HepG2 (cell line): ENCODE measurements around the gene APBA3. TPM values are rescaled to one million over a fixed set of nuclear protein-coding genes. Genes with fewer than 3 reads are reported as not detected.

Source experiments
- ATAC-seq: fragments of 200-7000 bp; cut with Tn5 transposase; 3 replicates; pipeline ENCODE4 v1.9.1; 2020; ENCODE audit warnings: mild to moderate bottlenecking, moderate library complexity
- BruUV-seq: library from RNA; stranded (reverse); fragments of 400-500 nt; replicated peaks from 2 replicates; lab custom pipeline; 2021; lab: Mats Ljungman, UMichigan
- CTCF ChIA-PET: fragments of 300-600 bp; formaldehyde crosslinking; extraction: SDS; loops from one replicate; lab custom pipeline; 2021; ENCODE audit warnings: low total read pairs, inconsistent platforms, low intra/inter-chr PET ratio; lab: Yijun Ruan, JAX
- POLR2A ChIA-PET: fragments of 350-600 bp; sonication (Branson Sonifier 250); formaldehyde crosslinking; loops from one replicate; lab custom pipeline; 2020; ENCODE audit warnings: antibody characterized with exemption, inconsistent platforms; lab: Yijun Ruan, JAX
- DNase-seq: peaks from one replicate; pipeline ENCODE4 v3.0.0-alpha.2; 2015; ENCODE audit warnings: low spot score
- FAIRE-seq: peaks from 3 replicates; lab custom pipeline; 2011; peaks lifted over from hg19 to GRCh38; lab: Jason Lieb, UNC
- H2AFZ ChIP-seq: one replicate; pipeline ENCODE4 v1.6.1; 2011; ENCODE audit warnings: low read length, inconsistent platforms
- H3K27ac ChIP-seq: fragments of 300-600 bp; 3 replicates; pipeline ENCODE4 v1.8.0; 2011; ENCODE audit warnings: mixed run types, mild to moderate bottlenecking, mixed read lengths, low read length, inconsistent platforms; ENCODE audit not compliant: insufficient read depth; ENCODE audit errors: extremely low read length
- H3K27me3 ChIP-seq, 2 experiments: fragments of 200-600 bp in 1 of 2; 2 replicates in 1 of 2; 3 replicates in 1 of 2; pipeline versions ENCODE4 v1.6.0 to v1.8.0; 2011; ENCODE audit warnings: low read length in 2 of 2, mild to moderate bottlenecking in 2 of 2, moderate library complexity in 2 of 2, inconsistent platforms in 1 of 2; ENCODE audit not compliant: insufficient read depth in 2 of 2, control insufficient read depth in 1 of 2
- H3K36me3 ChIP-seq, 2 experiments: fragments of 200-600 bp in 1 of 2; replicated peaks in 1 of 2; 2 replicates in 1 of 2; 3 replicates in 1 of 2; pipeline versions ENCODE4 v1.5.1 to v1.8.0; 2011; ENCODE audit warnings: low read length in 2 of 2, inconsistent platforms in 1 of 2; ENCODE audit not compliant: insufficient read depth in 2 of 2, control insufficient read depth in 1 of 2
- H3K4me1 ChIP-seq: 2 replicates; pipeline ENCODE4 v1.5.1; 2012; ENCODE audit warnings: low read length, inconsistent platforms; ENCODE audit not compliant: insufficient read depth
- H3K4me2 ChIP-seq: 2 replicates; pipeline ENCODE4 v1.6.0; 2011; ENCODE audit warnings: low read depth, low read length, inconsistent platforms
- H3K4me3 ChIP-seq, 3 experiments: fragments of 200-600 bp in 1 of 3; sonication (generic), shearing (Covaris generic) in 1 of 3; replicated peaks in 1 of 3; 2 replicates each; pipeline ENCODE4 v1.5.1; 2011 to 2016; ENCODE audit warnings: low read length in 3 of 3, inconsistent platforms in 2 of 3, low read depth in 2 of 3, mild to moderate bottlenecking in 2 of 3, control low read depth in 1 of 3, mixed read lengths in 1 of 3; ENCODE audit not compliant: insufficient read depth in 1 of 3
- H3K79me2 ChIP-seq: one replicate; pipeline ENCODE4 v1.6.1; 2011; ENCODE audit warnings: low read length, inconsistent platforms; ENCODE audit not compliant: insufficient read depth
- H3K9ac ChIP-seq: 2 replicates; pipeline ENCODE4 v1.6.0; 2011; ENCODE audit warnings: mild to moderate bottlenecking, low read depth, low read length, inconsistent platforms; ENCODE audit not compliant: insufficient read depth
- H3K9me3 ChIP-seq: 2 replicates; pipeline ENCODE4 v1.5.1; 2012; ENCODE audit warnings: mild to moderate bottlenecking, low read length
- H4K20me1 ChIP-seq: 2 replicates; pipeline ENCODE4 v1.6.0; 2011; ENCODE audit warnings: inconsistent platforms, mild to moderate bottlenecking, low read length, moderate library complexity; ENCODE audit not compliant: insufficient read depth
- ARNT ChIP-seq: fragments of 450-650 bp; IDR thresholded peaks from 2 replicates; pipeline ENCODE4 v1.6.1; 2017
- HNRNPLL ChIP-seq: fragments of 200-400 bp; formaldehyde crosslinking; IDR thresholded peaks from 2 replicates; pipeline ENCODE4 v1.6.1; 2017; ENCODE audit warnings: mild to moderate bottlenecking, low read depth, low read length; ENCODE audit not compliant: poor library complexity, severe bottlenecking
- MEF2D ChIP-seq: sonication (generic); formaldehyde crosslinking; IDR thresholded peaks from 2 replicates; pipeline ENCODE4 v1.5.1; 2020; ENCODE audit warnings: mild to moderate bottlenecking, missing genetic modification reagents
- NPAS2 ChIP-seq: sonication (generic); formaldehyde crosslinking; IDR thresholded peaks from 2 replicates; pipeline ENCODE4 v1.8.0; 2022; ENCODE audit warnings: mild to moderate bottlenecking, missing genetic modification reagents, borderline replicate concordance
- PAX8 ChIP-seq: sonication (generic); formaldehyde crosslinking; IDR thresholded peaks from 2 replicates; pipeline ENCODE4 v1.8.0; 2022; ENCODE audit warnings: mild to moderate bottlenecking, missing genetic modification reagents, borderline replicate concordance
- SUZ12 ChIP-seq: fragments of 150-350 bp; IDR thresholded peaks from 2 replicates; pipeline ENCODE4 v1.6.1; 2014; ENCODE audit warnings: low read depth, low read length
- TBX3 ChIP-seq: fragments of 450-650 bp; IDR thresholded peaks from 2 replicates; pipeline ENCODE4 v1.6.1; 2017; ENCODE audit warnings: antibody characterized with exemption, mild to moderate bottlenecking, inconsistent platforms, borderline replicate concordance
- YEATS4 ChIP-seq: sonication (generic); formaldehyde crosslinking; IDR thresholded peaks from 2 replicates; pipeline ENCODE4 v1.4.0; 2020; ENCODE audit warnings: missing genetic modification reagents, borderline replicate concordance
- ZFY ChIP-seq: sonication (generic); formaldehyde crosslinking; IDR thresholded peaks from 2 replicates; pipeline ENCODE4 v1.4.0; 2020; ENCODE audit warnings: missing genetic modification reagents
- ZNF225 ChIP-seq: sonication (generic); formaldehyde crosslinking; IDR thresholded peaks from 2 replicates; pipeline ENCODE4 v1.4.0; 2020; ENCODE audit warnings: mild to moderate bottlenecking, missing genetic modification reagents
- ZNF776 ChIP-seq: sonication (generic); formaldehyde crosslinking; IDR thresholded peaks from 2 replicates; pipeline ENCODE4 v1.4.0; 2020; ENCODE audit warnings: mild to moderate bottlenecking, missing genetic modification reagents
- ZNF777 ChIP-seq: sonication (generic); formaldehyde crosslinking; IDR thresholded peaks from 2 replicates; pipeline ENCODE4 v1.4.0; 2020; ENCODE audit warnings: missing genetic modification reagents
- ZSCAN9 ChIP-seq: IDR thresholded peaks from 2 replicates; pipeline ENCODE4 v1.6.1; 2016; ENCODE audit warnings: borderline replicate concordance
- WGBS: methylation state at CpG from one replicate; pipeline ENCODE4 v1.1.6; 2017; ENCODE audit warnings: low lambda C conversion rate; 5-methylcytosine and 5-hydroxymethylcytosine counted together
- in situ Hi-C: cut with HindIII; loops from 2 replicates; pipeline ENCODE4 v1.10.0; 2017; ENCODE audit warnings: low pct_unique_long_range_greater_than_20kb; ENCODE audit not compliant: extremely low pct_ligation_motif_present
- intact Hi-C: fragments of 100-400 bp; cut with micrococcal nuclease; formaldehyde crosslinking; loops from one replicate; pipeline ENCODE4 v1.10.0; 2022; ENCODE audit not compliant: unreplicated experiment
- polyA plus RNA-seq, 8 experiments: library from polyadenylated mRNA; depleted of rRNA in 3 of 8; stranded (reverse) in 7 of 8; unstranded in 1 of 8; fragments of >200 nt; fragmentation: Illumina TruSeq in 4 of 8; extraction: Trizol in 4 of 8; gene quantifications; 2 replicates each; pipeline versions ENCODE4 v1.2.1 to v1.2.3, GENCODE V29; 2011 to 2016; ENCODE audit warnings: low read depth in 4 of 8, missing spikeins in 1 of 8, mixed read lengths in 1 of 8; ENCODE audit not compliant: insufficient read depth in 1 of 8
- total RNA-seq, 5 experiments: library from RNA; depleted of rRNA; stranded (reverse); fragments of >200 nt; fragmentation: Illumina TruSeq; extraction: Trizol; gene quantifications; 2 replicates each; pipeline ENCODE4 v1.2.3, GENCODE V29; 2016; ENCODE audit warnings: low read depth in 1 of 5
- TF ChIP-seq, protein P1 (sequence below): IDR thresholded peaks from 2 replicates; pipeline ENCODE4 v1.6.1; 2012; ENCODE audit warnings: inconsistent platforms
- TF ChIP-seq, protein P2 (sequence below): sonication (generic); formaldehyde crosslinking; IDR thresholded peaks from 2 replicates; pipeline ENCODE4 v1.8.1; 2022; ENCODE audit warnings: mild to moderate bottlenecking, missing genetic modification reagents
- TF ChIP-seq, protein P3 (sequence below): sonication (generic); formaldehyde crosslinking; IDR thresholded peaks from 2 replicates; pipeline ENCODE4 v1.9.0; 2021; ENCODE audit warnings: missing genetic modification reagents, borderline replicate concordance
- TF ChIP-seq, protein P4 (sequence below): sonication (generic); IDR thresholded peaks from 2 replicates; pipeline ENCODE4 v1.6.1; 2016; ENCODE audit warnings: low read depth, borderline replicate concordance

Gene APBA3
- total and polyA plus RNA-seq, 2 of the 13 experiments (the other 11 are each of a cell fraction or from before 2014, with no cell fraction given), result 14.2 to 14.3 TPM

DNA sequence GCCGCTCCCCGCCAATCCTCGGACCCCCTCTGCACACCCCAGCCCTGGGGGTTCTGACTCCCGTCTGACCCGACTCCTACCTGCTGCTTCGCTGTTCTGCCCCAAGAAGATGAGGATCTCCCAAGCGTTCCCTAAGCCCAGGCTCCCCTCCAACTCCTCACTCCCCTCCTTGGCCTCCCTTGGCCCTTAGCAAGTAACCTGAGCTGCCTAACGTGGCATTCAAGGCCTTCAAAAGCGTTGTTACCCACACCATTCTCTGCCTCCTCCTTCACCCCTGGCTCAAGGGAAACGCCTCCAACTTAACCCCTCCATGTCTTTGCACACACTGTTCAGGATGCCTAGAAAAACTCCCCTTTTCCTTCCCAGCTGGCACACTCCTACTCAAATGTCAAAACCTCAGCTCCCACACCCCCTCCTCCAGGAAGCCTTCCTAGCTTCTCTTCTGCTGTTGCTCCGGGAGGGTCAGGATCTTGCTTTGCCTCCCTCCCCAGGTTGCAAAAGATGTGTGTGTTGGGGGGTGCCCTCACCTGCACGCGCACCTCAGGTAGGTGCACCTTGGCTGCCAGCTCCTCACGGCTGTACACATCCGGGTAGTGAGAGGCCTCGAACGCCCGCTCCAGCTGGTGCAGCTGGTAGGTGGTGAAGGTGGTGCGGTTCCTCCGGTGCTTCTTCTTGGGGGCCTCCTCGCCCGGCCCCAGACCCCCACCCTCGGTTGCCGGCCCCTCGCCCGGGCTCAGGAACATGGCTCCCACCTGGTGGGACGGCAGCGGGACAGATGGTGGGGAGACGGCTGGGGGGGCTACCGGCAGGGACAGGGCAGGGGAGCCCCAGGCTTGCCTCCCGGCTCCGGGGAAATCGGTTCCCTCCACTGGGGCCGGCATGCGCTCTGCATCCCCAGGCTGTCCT is 9.8 kb upstream of the APBA3 start:
- Histone ChIP-seq H3K27me3 (peaks cover 0 to 13% of the 10 kb centered on the region in 2 experiments; a peak in 2 of 5 replicates), H4K20me1 (no peaks in the 10 kb centered on the region), H3K4me2 (no peak overlapping the region), H2AFZ (no peak overlapping the region), H3K79me2 (no peaks in the 10 kb centered on the region), H3K4me3 (no peak overlapping the region), H3K9me3 (no peaks in the 10 kb centered on the region), H3K4me1 (no peaks in the 10 kb centered on the region), H3K9ac (no peak overlapping the region), H3K36me3 (peaks cover 5 to 14% of the 10 kb centered on the region in 2 experiments; a peak in 2 of 5 replicates), H3K27ac (no peak overlapping the region)
- DNase-seq (no peak), FAIRE-seq (no peak), ATAC-seq (no peak)
- BruUV-seq, result no TSS peak
- intact Hi-C loops, result no loop called here
- 62% methylated on average over 25 of the region's 35 CpGs for WGBS
- in situ Hi-C loops, result no loop called here
- POLR2A ChIA-PET, result interaction anchor here (3.4 kb wide), 1 partner anchor 9 kb away, joined by 15 read pairs; the partner anchor contains the start of genes APBA3 and MRPL54
- CTCF ChIA-PET, result no interaction called here
- TF ChIP-seq NPAS2 (CRISPR knock-in tag) (no peak), ZNF776 (CRISPR knock-in tag) (no peak), YEATS4 (no peak), ZNF225 (CRISPR knock-in tag) (no peak), TBX3 (no peak), ZSCAN9 (CRISPR knock-in tag) (no peak), HNRNPLL (no peak), ZNF777 (no peak), ARNT (no peak), PAX8 (no peak), ZFY (no peak), MEF2D (CRISPR knock-in tag) (no peak), SUZ12 (no peak)
- TF ChIP-seq, protein P1, sequence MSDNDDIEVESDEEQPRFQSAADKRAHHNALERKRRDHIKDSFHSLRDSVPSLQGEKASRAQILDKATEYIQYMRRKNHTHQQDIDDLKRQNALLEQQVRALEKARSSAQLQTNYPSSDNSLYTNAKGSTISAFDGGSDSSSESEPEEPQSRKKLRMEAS, result no peak
- TF ChIP-seq, protein P2, sequence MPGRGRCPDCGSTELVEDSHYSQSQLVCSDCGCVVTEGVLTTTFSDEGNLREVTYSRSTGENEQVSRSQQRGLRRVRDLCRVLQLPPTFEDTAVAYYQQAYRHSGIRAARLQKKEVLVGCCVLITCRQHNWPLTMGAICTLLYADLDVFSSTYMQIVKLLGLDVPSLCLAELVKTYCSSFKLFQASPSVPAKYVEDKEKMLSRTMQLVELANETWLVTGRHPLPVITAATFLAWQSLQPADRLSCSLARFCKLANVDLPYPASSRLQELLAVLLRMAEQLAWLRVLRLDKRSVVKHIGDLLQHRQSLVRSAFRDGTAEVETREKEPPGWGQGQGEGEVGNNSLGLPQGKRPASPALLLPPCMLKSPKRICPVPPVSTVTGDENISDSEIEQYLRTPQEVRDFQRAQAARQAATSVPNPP, result no peak
- TF ChIP-seq, protein P3, sequence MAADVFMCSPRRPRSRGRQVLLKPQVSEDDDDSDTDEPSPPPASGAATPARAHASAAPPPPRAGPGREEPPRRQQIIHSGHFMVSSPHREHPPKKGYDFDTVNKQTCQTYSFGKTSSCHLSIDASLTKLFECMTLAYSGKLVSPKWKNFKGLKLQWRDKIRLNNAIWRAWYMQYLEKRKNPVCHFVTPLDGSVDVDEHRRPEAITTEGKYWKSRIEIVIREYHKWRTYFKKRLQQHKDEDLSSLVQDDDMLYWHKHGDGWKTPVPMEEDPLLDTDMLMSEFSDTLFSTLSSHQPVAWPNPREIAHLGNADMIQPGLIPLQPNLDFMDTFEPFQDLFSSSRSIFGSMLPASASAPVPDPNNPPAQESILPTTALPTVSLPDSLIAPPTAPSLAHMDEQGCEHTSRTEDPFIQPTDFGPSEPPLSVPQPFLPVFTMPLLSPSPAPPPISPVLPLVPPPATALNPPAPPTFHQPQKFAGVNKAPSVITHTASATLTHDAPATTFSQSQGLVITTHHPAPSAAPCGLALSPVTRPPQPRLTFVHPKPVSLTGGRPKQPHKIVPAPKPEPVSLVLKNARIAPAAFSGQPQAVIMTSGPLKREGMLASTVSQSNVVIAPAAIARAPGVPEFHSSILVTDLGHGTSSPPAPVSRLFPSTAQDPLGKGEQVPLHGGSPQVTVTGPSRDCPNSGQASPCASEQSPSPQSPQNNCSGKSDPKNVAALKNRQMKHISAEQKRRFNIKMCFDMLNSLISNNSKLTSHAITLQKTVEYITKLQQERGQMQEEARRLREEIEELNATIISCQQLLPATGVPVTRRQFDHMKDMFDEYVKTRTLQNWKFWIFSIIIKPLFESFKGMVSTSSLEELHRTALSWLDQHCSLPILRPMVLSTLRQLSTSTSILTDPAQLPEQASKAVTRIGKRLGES, result no peak
- TF ChIP-seq, protein P4, sequence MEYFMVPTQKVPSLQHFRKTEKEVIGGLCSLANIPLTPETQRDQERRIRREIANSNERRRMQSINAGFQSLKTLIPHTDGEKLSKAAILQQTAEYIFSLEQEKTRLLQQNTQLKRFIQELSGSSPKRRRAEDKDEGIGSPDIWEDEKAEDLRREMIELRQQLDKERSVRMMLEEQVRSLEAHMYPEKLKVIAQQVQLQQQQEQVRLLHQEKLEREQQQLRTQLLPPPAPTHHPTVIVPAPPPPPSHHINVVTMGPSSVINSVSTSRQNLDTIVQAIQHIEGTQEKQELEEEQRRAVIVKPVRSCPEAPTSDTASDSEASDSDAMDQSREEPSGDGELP, result no peak
